NCI-H2171 (cell line): Measurements from ENCODE around the gene TEX54.
"Not testable (repeated sequence)": the region's sequence is repeated elsewhere in the genome, so short reads cannot be mapped to it uniquely, and the experiment has no call there.

Experiments
- DNase-seq: peaks from one replicate; lab custom pipeline; 2025; lab: John Stamatoyannopoulos, UW

The TEX54 gene

GRCh38 chr11:62832336-62833234 is at the start of gene TEX54:
Gene TEX54 (minus strand): TSS chr11:62832841.
- DNase-seq = no peak

- no peak for DNase-seq
Measured at GRCh38 chr11:62882431-62882749, 49.7 kb upstream of the TEX54 start.

- DNase-seq = no peak
Measured at GRCh38 chr11:62881579-62882430, 49.2 kb upstream of the TEX54 start.

- DNase-seq = peak; percentile 91
Measured at GRCh38 chr11:62880803-62881578, 48.4 kb upstream of the TEX54 start, which contains the start of gene SLC3A2. Gene SLC3A2 (plus strand): TSS chr11:62880896. CDS start chr11:62881024, 128 bp downstream.

GRCh38 chr11:62880231-62880802 is 47.7 kb upstream of the TEX54 start:
- DNase-seq = no peak

- DNase-seq = no peak
Measured at GRCh38 chr11:62879235-62879978, 46.8 kb upstream of the TEX54 start.

- no peak for DNase-seq
Measured at GRCh38 chr11:62876712-62877111, 44.1 kb upstream of the TEX54 start.

GRCh38 chr11:62875698-62876478 is 43.2 kb upstream of the TEX54 start:
- DNase-seq = no peak

- DNase-seq = no peak
Measured at GRCh38 chr11:62874851-62875250, 42.2 kb upstream of the TEX54 start.

GRCh38 chr11:62865635-62866034 is 33.0 kb upstream of the TEX54 start:
- DNase-seq = no peak

- DNase-seq = no peak
Measured at GRCh38 chr11:62863687-62864335, 31.2 kb upstream of the TEX54 start.

GRCh38 chr11:62861564-62862192 is 29.0 kb upstream of the TEX54 start:
- not testable (repeated sequence) for DNase-seq

GRCh38 chr11:62860835-62861563 is 28.4 kb upstream of the TEX54 start:
- DNase-seq = no peak

GRCh38 chr11:62859281-62859703 is 26.7 kb upstream of the TEX54 start:
- DNase-seq = not testable (repeated sequence)

- no peak for DNase-seq
Measured at GRCh38 chr11:62858201-62858600, 25.6 kb upstream of the TEX54 start.

GRCh38 chr11:62857541-62857982 is 24.9 kb upstream of the TEX54 start:
- DNase-seq = no peak

GRCh38 chr11:62856333-62856895 is 23.8 kb upstream of the TEX54 start:
- no peak for DNase-seq
